Stimulated activated CD4-positive, alpha-beta T cell treated with anti-CD3 and anti-CD28 coated beads, Interleukin-15, amount 100 ng/mL, for 1 hour (primary cell): Measurements from ENCODE around the gene TNFRSF18.
A peak's percentile ranks its signal among the peaks of the same experiment; 100 is the strongest.
"Not testable (repeated sequence)": the region's sequence is repeated elsewhere in the genome, so short reads cannot be mapped to it uniquely, and the experiment has no call there.

Experiments
- DNase-seq, 2 donors: peaks; one replicate each; pipeline ENCODE4 v3.0.0-alpha.2; 2020; ENCODE audit warnings: low read depth in 1 of 2, low spot score in 1 of 2

The TNFRSF18 gene

GRCh38 chr1:1206376-1206965 is at the start of gene TNFRSF18:
Gene TNFRSF18, minus strand, starts transcription at chr1:1206592. Its CDS starts 21 bp downstream, at chr1:1206571.
- DNase-seq, result peak in 1 of 2 donors; percentile 48

- DNase-seq, result no peak
Measured at GRCh38 chr1:1255611-1256010, 49.2 kb upstream of the TNFRSF18 start.

GRCh38 chr1:1255078-1255477 is 48.7 kb upstream of the TNFRSF18 start:
- no peak for DNase-seq

- no peak for DNase-seq
Measured at GRCh38 chr1:1254667-1254998, 48.2 kb upstream of the TNFRSF18 start.

GRCh38 chr1:1253972-1254666 is 47.7 kb upstream of the TNFRSF18 start:
- DNase-seq, result no peak

- DNase-seq, result no peak
Measured at GRCh38 chr1:1253314-1253713, 46.9 kb upstream of the TNFRSF18 start.

- DNase-seq, result peak; percentile 15 to 33
Measured at GRCh38 chr1:1250786-1251284, 44.4 kb upstream of the TNFRSF18 start.

- DNase-seq, result not testable (repeated sequence)
Measured at GRCh38 chr1:1248009-1248913, 41.9 kb upstream of the TNFRSF18 start.

GRCh38 chr1:1247341-1247913 is 41.0 kb upstream of the TNFRSF18 start:
- DNase-seq, result no peak

GRCh38 chr1:1246577-1247340 is 40.4 kb upstream of the TNFRSF18 start, which contains the start of gene C1QTNF12:
Gene C1QTNF12, minus strand, starts transcription at chr1:1246722. Its CDS starts 32 bp downstream, at chr1:1246690.
- no peak for DNase-seq

GRCh38 chr1:1245817-1246576 is 39.6 kb upstream of the TNFRSF18 start:
- no peak for DNase-seq

GRCh38 chr1:1245178-1245816 is 38.9 kb upstream of the TNFRSF18 start:
- DNase-seq, result no peak

- no peak for DNase-seq
Measured at GRCh38 chr1:1244192-1244811, 37.9 kb upstream of the TNFRSF18 start.

GRCh38 chr1:1243807-1244191 is 37.4 kb upstream of the TNFRSF18 start:
- no peak for DNase-seq

GRCh38 chr1:1243266-1243660 is 36.9 kb upstream of the TNFRSF18 start:
- DNase-seq, result no peak

- no peak for DNase-seq
Measured at GRCh38 chr1:1242461-1243265, 36.3 kb upstream of the TNFRSF18 start.

GRCh38 chr1:1241588-1242219 is 35.3 kb upstream of the TNFRSF18 start:
- no peak for DNase-seq
